HCT116 (cell line): ENCODE data around the gene RGN.

ENCODE experiments used
- CBX3 ChIP-seq: IDR thresholded peaks from 2 replicates; pipeline ENCODE4 v1.6.1; 2012; ENCODE audit warnings: low read depth
- CEBPB ChIP-seq: IDR thresholded peaks from 2 replicates; pipeline ENCODE4 v1.6.1; 2012; ENCODE audit warnings: low read depth
- CTCF ChIP-seq, 3 experiments: fragments of 200-600 bp in 1 of 3; sonication (generic) in 1 of 3; IDR thresholded peaks in 2 of 3; conservative IDR thresholded peaks in 1 of 3; 2 replicates each; pipeline ENCODE4 v1.5.1; 2012 to 2017; ENCODE audit warnings: low read depth in 2 of 3, low read length in 2 of 3, antibody characterized with exemption in 1 of 3, borderline replicate concordance in 1 of 3, control low read depth in 1 of 3, mild to moderate bottlenecking in 1 of 3, mixed read lengths in 1 of 3, mixed run types in 1 of 3, moderate library complexity in 1 of 3; ENCODE audit not compliant: insufficient read depth in 1 of 3
- ELF1 ChIP-seq: IDR thresholded peaks from 2 replicates; pipeline ENCODE4 v1.6.1; 2012; ENCODE audit warnings: low read depth, borderline replicate concordance
- POLR2A ChIP-seq: IDR thresholded peaks from 2 replicates; pipeline ENCODE4 v1.7.0; 2011; ENCODE audit warnings: borderline replicate concordance; ENCODE audit not compliant: insufficient read depth, insufficient read length; ENCODE audit errors: extremely low read depth
- POLR2AphosphoS5 ChIP-seq: IDR thresholded peaks from 2 replicates; pipeline ENCODE4 v1.6.1; 2011; ENCODE audit warnings: mild to moderate bottlenecking, low read depth, low read length, moderate library complexity
- REST ChIP-seq: IDR thresholded peaks from 2 replicates; pipeline ENCODE4 v1.6.1; 2012; ENCODE audit warnings: low read depth
- YY1 ChIP-seq: IDR thresholded peaks from 2 replicates; pipeline ENCODE4 v1.6.1; 2011; ENCODE audit warnings: low read length, low read depth, moderate library complexity, mild to moderate bottlenecking; ENCODE audit not compliant: insufficient replicate concordance; ENCODE audit errors: extremely low read depth
- ZFX ChIP-seq: fragments of 450-650 bp; IDR thresholded peaks from 2 replicates; pipeline ENCODE4 v1.6.1; 2017
- TF ChIP-seq, protein P1 (sequence below): IDR thresholded peaks from 2 replicates; pipeline ENCODE4 v1.6.1; 2012
- TF ChIP-seq, protein P2 (sequence below): IDR thresholded peaks from 2 replicates; pipeline ENCODE4 v1.6.1; 2012

- no peak for TF ChIP-seq CTCF (IDR thresholded peaks at IDR 0.05 in 2 of 3, conservative IDR thresholded peaks at IDR 0.05 in 1 of 3; ENCODE audit: borderline replicate concordance in 1 of 3, insufficient read depth in 1 of 3, low read depth in 2 of 3, low read length in 2 of 3)
- TF ChIP-seq CEBPB: no peak
- TF ChIP-seq POLR2A: no peak
- TF ChIP-seq CBX3: no peak
- TF ChIP-seq, protein P1, sequence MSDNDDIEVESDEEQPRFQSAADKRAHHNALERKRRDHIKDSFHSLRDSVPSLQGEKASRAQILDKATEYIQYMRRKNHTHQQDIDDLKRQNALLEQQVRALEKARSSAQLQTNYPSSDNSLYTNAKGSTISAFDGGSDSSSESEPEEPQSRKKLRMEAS: no peak
- TF ChIP-seq ZFX: no peak
- TF ChIP-seq YY1: no peak
- TF ChIP-seq, protein P2, sequence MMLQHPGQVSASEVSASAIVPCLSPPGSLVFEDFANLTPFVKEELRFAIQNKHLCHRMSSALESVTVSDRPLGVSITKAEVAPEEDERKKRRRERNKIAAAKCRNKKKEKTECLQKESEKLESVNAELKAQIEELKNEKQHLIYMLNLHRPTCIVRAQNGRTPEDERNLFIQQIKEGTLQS: no peak
- TF ChIP-seq REST: no peak
- no peak for TF ChIP-seq POLR2AphosphoS5
- TF ChIP-seq ELF1: no peak
Measured at GRCh38 chrX:47059142-47059874, 18.9 kb upstream of the RGN start.
